HepG2 (cell line): ENCODE data around the gene SCIN. TPM values are rescaled to one million over a fixed set of nuclear protein-coding genes. Genes with fewer than 3 reads are reported as not detected.
A peak's percentile ranks its signal among the peaks of the same experiment; 100 is the strongest.

Experiments
- CREM ChIP-seq, 2 experiments: sonication (generic) in 1 of 2; formaldehyde crosslinking in 1 of 2; IDR thresholded peaks; 2 replicates each; pipeline versions ENCODE4 v1.4.0 to v1.6.1; 2016 to 2020; ENCODE audit warnings: antibody characterized with exemption in 1 of 2, mild to moderate bottlenecking in 1 of 2, missing genetic modification reagents in 1 of 2
- FOXA3 ChIP-seq: IDR thresholded peaks from 2 replicates; pipeline ENCODE4 v1.6.1; 2016; ENCODE audit warnings: missing genetic modification reagents, missing compliant biosample characterization
- MXD1 ChIP-seq: sonication (generic); formaldehyde crosslinking; IDR thresholded peaks from 2 replicates; pipeline ENCODE4 v1.4.0; 2020; ENCODE audit warnings: mild to moderate bottlenecking, missing genetic modification reagents
- NAIF1 ChIP-seq: sonication (generic); formaldehyde crosslinking; IDR thresholded peaks from 2 replicates; pipeline ENCODE4 v1.5.0; 2020; ENCODE audit warnings: mild to moderate bottlenecking, missing genetic modification reagents, borderline replicate concordance
- PAWR ChIP-seq: sonication (generic); formaldehyde crosslinking; IDR thresholded peaks from 2 replicates; pipeline ENCODE4 v1.4.0; 2020; ENCODE audit warnings: missing genetic modification reagents, mild to moderate bottlenecking, borderline replicate concordance
- PHF21A ChIP-seq: sonication (generic); formaldehyde crosslinking; IDR thresholded peaks from 2 replicates; pipeline ENCODE4 v1.5.0; 2020; ENCODE audit warnings: mild to moderate bottlenecking, missing genetic modification reagents
- POGZ ChIP-seq: sonication (generic); formaldehyde crosslinking; IDR thresholded peaks from 2 replicates; pipeline ENCODE4 v1.4.0; 2020; ENCODE audit warnings: mild to moderate bottlenecking, missing genetic modification reagents
- PRPF4 ChIP-seq: fragments of 200-400 bp; formaldehyde crosslinking; IDR thresholded peaks from 2 replicates; pipeline ENCODE4 v1.6.1; 2016; ENCODE audit warnings: low read length, low read depth; ENCODE audit not compliant: poor library complexity, severe bottlenecking
- REST ChIP-seq, 2 experiments: IDR thresholded peaks; 2 replicates each; pipeline ENCODE4 v1.6.1; 2011 to 2012; ENCODE audit warnings: low read length in 2 of 2, borderline replicate concordance in 1 of 2, low read depth in 1 of 2, mild to moderate bottlenecking in 1 of 2, moderate library complexity in 1 of 2
- RFXANK ChIP-seq: IDR thresholded peaks from 2 replicates; pipeline ENCODE4 v1.6.1; 2016
- THAP8 ChIP-seq: sonication (generic); formaldehyde crosslinking; IDR thresholded peaks from 2 replicates; pipeline ENCODE4 v1.5.1; 2020; ENCODE audit warnings: missing genetic modification reagents, mild to moderate bottlenecking, borderline replicate concordance
- ZBTB20 ChIP-seq: sonication (generic); formaldehyde crosslinking; IDR thresholded peaks from 2 replicates; pipeline ENCODE4 v1.8.1; 2023; ENCODE audit warnings: missing genetic modification reagents, low read depth, mild to moderate bottlenecking, borderline replicate concordance
- ZC3H4 ChIP-seq: sonication (generic); formaldehyde crosslinking; IDR thresholded peaks from 2 replicates; pipeline ENCODE4 v1.4.0; 2020; ENCODE audit warnings: missing genetic modification reagents, borderline replicate concordance
- ZFP62 ChIP-seq: sonication (generic); formaldehyde crosslinking; IDR thresholded peaks from 2 replicates; pipeline ENCODE4 v1.4.0; 2020; ENCODE audit warnings: missing genetic modification reagents
- ZNF224 ChIP-seq: sonication (generic); formaldehyde crosslinking; IDR thresholded peaks from 2 replicates; pipeline ENCODE4 v1.5.0; 2020; ENCODE audit warnings: mild to moderate bottlenecking, missing genetic modification reagents
- ZNF331 ChIP-seq: sonication (generic); formaldehyde crosslinking; IDR thresholded peaks from 2 replicates; pipeline ENCODE4 v1.4.0; 2020; ENCODE audit warnings: missing genetic modification reagents
- ZNF546 ChIP-seq: sonication (generic); formaldehyde crosslinking; conservative IDR thresholded peaks from 2 replicates; pipeline ENCODE4 v1.8.1; 2023; ENCODE audit warnings: mild to moderate bottlenecking, missing genetic modification reagents
- ZNF562 ChIP-seq: sonication (generic); formaldehyde crosslinking; IDR thresholded peaks from 2 replicates; pipeline ENCODE4 v1.8.0; 2022; ENCODE audit warnings: missing genetic modification reagents, borderline replicate concordance
- ZNF589 ChIP-seq: sonication (generic); formaldehyde crosslinking; conservative IDR thresholded peaks from 2 replicates; pipeline ENCODE4 v1.8.0; 2022; ENCODE audit warnings: mild to moderate bottlenecking, moderate library complexity, missing genetic modification reagents
- ZNF709 ChIP-seq: sonication (generic); formaldehyde crosslinking; IDR thresholded peaks from 2 replicates; pipeline ENCODE4 v1.5.0; 2020; ENCODE audit warnings: mild to moderate bottlenecking, missing genetic modification reagents
- ZSCAN20 ChIP-seq: sonication (generic); formaldehyde crosslinking; IDR thresholded peaks from 2 replicates; pipeline ENCODE4 v1.4.0; 2020; ENCODE audit warnings: missing genetic modification reagents, mild to moderate bottlenecking, borderline replicate concordance
- polyA plus RNA-seq, 8 experiments: library from polyadenylated mRNA; depleted of rRNA in 3 of 8; stranded (reverse) in 7 of 8; unstranded in 1 of 8; fragments of >200 nt; fragmentation: Illumina TruSeq in 4 of 8; extraction: Trizol in 4 of 8; gene quantifications; 2 replicates each; pipeline versions ENCODE4 v1.2.1 to v1.2.3, GENCODE V29; 2011 to 2016; ENCODE audit warnings: low read depth in 4 of 8, missing spikeins in 1 of 8, mixed read lengths in 1 of 8; ENCODE audit not compliant: insufficient read depth in 1 of 8
- total RNA-seq, 5 experiments: library from RNA; depleted of rRNA; stranded (reverse); fragments of >200 nt; fragmentation: Illumina TruSeq; extraction: Trizol; gene quantifications; 2 replicates each; pipeline ENCODE4 v1.2.3, GENCODE V29; 2016; ENCODE audit warnings: low read depth in 1 of 5
- TF ChIP-seq, protein P1 (sequence below): sonication (generic); formaldehyde crosslinking; IDR thresholded peaks from 2 replicates; pipeline ENCODE4 v1.8.1; 2023; ENCODE audit warnings: mild to moderate bottlenecking, inconsistent platforms, moderate library complexity, missing genetic modification reagents, borderline replicate concordance

SCIN gene
- total and polyA plus RNA-seq, 2 of the 13 experiments (the other 11 are each of a cell fraction or from before 2014, with no cell fraction given): not detected

GRCh38 chr7:12686891-12687717, 116.6 kb downstream of the SCIN start, which contains the start of gene ARL4A (continued):
- TF ChIP-seq ZSCAN20 (CRISPR knock-in tag) (0 out of 2 replicates have a peak, but pooled peaks have one; percentile 22), ZNF546 (0 out of 2 replicates have a peak, but pooled peaks have one; percentile 68), ZBTB20 (CRISPR knock-in tag) (no peak), PRPF4 (no peak), PHF21A (CRISPR knock-in tag) (no peak), PAWR (CRISPR knock-in tag) (no peak), NAIF1 (CRISPR knock-in tag) (peak; percentile 80; the same call in 1 of the 2 replicates), MXD1 (CRISPR knock-in tag) (peak; percentile 48), ZFP62 (CRISPR knock-in tag) (no peak), THAP8 (CRISPR knock-in tag) (no peak), ZNF224 (CRISPR knock-in tag) (no peak), RFXANK (CRISPR knock-in tag) (0 out of 2 replicates have a peak, but pooled peaks have one; percentile 39), ZC3H4 (no peak), ZNF709 (CRISPR knock-in tag) (no peak), POGZ (peak; percentile 85), ZNF589 (CRISPR knock-in tag) (0 out of 2 replicates have a peak, but pooled peaks have one; percentile 72), ZNF331 (CRISPR knock-in tag) (0 out of 2 replicates have a peak, but pooled peaks have one; percentile 16), FOXA3 (peak; percentile 46), ZNF562 (no peak), REST (IDR thresholded peaks at IDR 0.05; ENCODE audit: borderline replicate concordance in 1 of 2, low read depth in 1 of 2, low read length in 2 of 2) (peak in 1 of 2 experiments; percentile 84; a peak in 1 of 4 replicates), CREM (IDR thresholded peaks at IDR 0.05) (peak; percentile 66), CREM (CRISPR knock-in tag; IDR thresholded peaks at IDR 0.05) (no peak)
- TF ChIP-seq, protein P1, sequence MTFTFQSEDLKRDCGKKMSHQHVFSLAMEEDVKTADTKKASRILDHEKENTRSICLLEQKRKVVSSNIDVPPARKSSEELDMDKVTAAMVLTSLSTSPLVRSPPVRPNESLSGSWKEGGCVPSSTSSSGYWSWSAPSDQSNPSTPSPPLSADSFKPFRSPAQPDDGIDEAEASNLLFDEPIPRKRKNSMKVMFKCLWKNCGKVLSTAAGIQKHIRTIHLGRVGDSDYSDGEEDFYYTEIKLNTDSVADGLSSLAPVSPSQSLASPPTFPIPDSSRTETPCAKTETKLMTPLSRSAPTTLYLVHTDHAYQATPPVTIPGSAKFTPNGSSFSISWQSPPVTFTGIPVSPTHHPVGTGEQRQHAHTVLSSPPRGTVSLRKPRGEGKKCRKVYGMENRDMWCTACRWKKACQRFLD: no peak; the same call in 1 of the 2 replicates
